HepG2 (cell line): ENCODE results near the gene BMF.

Experiments used
- JUND ChIP-seq: sonication (generic); formaldehyde crosslinking; IDR thresholded peaks from 2 replicates; pipeline ENCODE4 v1.8.0; 2022; ENCODE audit warnings: mild to moderate bottlenecking, missing genetic modification reagents
- MXI1 ChIP-seq: IDR thresholded peaks from 3 replicates; pipeline ENCODE4 v1.6.1; 2012; ENCODE audit warnings: low read depth, low read length, inconsistent platforms, borderline replicate concordance
- POLR2A ChIP-seq, 2 experiments: IDR thresholded peaks; 2 replicates each; pipeline ENCODE4 v1.6.1; 2011; ENCODE audit warnings: low read depth in 2 of 2, low read length in 2 of 2, mild to moderate bottlenecking in 1 of 2, moderate library complexity in 1 of 2; ENCODE audit not compliant: insufficient read depth in 1 of 2
- U2AF2 ChIP-seq: fragments of 200-400 bp; formaldehyde crosslinking; IDR thresholded peaks from 2 replicates; pipeline ENCODE4 v1.6.1; 2017; ENCODE audit warnings: low read depth, mild to moderate bottlenecking, low read length
- ZNF441 ChIP-seq: sonication (generic); formaldehyde crosslinking; IDR thresholded peaks from 2 replicates; pipeline ENCODE4 v1.7.0; 2021; ENCODE audit warnings: missing genetic modification reagents, borderline replicate concordance
- ZNF891 ChIP-seq: sonication (generic); formaldehyde crosslinking; IDR thresholded peaks from 2 replicates; pipeline ENCODE4 v1.5.0; 2020; ENCODE audit warnings: mild to moderate bottlenecking, missing genetic modification reagents
- TF ChIP-seq, protein P1 (sequence below): sonication (generic); formaldehyde crosslinking; IDR thresholded peaks from 2 replicates; pipeline ENCODE4 v1.5.0; 2020; ENCODE audit warnings: mild to moderate bottlenecking, missing genetic modification reagents, moderate library complexity

DNA sequence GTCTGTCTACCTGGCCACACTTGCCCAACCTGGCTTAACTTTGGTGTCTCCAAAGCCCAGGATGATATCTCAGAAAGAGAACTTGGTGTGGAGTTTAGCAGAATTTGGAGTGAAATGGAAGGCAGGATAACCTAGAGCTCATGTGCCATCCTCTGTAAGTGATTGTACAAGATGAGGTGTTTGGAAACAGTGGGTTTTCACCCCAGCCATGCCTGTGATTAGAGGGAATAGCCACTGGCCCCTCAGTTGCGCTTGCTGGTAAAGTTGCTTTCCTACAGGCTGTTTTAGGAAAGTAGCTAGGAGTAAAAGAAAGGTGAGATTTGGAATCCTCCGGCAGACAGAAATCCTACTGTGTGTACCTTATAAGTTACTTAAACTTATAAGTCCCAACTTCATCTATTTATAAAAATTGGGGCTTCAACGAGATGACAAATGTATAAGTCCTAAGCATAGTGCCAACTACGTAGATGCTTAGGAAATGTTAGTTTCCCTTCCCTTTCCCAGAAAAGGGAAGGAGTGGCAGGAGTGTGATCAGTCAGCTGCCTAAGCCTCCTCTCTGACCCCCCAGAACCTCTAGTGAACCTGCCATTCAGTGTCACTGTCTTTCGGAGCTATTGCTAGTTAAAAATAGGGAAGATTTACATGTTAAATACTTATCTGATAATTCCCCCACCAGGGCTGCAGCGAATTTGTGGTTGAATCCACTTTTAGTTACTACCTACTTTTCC lies 13.4 kb upstream of the BMF start:
- TF ChIP-seq U2AF2 (no peak), JUND (CRISPR knock-in tag) (no peak), POLR2A (IDR thresholded peaks at IDR 0.05; ENCODE audit: insufficient read depth in 1 of 2, low read depth in 2 of 2, low read length in 2 of 2) (no peak), ZNF891 (CRISPR knock-in tag) (no peak), ZNF441 (no peak), MXI1 (no peak)
- TF ChIP-seq, protein P1, sequence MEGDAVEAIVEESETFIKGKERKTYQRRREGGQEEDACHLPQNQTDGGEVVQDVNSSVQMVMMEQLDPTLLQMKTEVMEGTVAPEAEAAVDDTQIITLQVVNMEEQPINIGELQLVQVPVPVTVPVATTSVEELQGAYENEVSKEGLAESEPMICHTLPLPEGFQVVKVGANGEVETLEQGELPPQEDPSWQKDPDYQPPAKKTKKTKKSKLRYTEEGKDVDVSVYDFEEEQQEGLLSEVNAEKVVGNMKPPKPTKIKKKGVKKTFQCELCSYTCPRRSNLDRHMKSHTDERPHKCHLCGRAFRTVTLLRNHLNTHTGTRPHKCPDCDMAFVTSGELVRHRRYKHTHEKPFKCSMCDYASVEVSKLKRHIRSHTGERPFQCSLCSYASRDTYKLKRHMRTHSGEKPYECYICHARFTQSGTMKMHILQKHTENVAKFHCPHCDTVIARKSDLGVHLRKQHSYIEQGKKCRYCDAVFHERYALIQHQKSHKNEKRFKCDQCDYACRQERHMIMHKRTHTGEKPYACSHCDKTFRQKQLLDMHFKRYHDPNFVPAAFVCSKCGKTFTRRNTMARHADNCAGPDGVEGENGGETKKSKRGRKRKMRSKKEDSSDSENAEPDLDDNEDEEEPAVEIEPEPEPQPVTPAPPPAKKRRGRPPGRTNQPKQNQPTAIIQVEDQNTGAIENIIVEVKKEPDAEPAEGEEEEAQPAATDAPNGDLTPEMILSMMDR = no peak
